ENCODE results near the gene CADM1.
A peak's percentile ranks its signal among the peaks of the same experiment; 100 is the strongest.

CADM1 gene

DNA sequence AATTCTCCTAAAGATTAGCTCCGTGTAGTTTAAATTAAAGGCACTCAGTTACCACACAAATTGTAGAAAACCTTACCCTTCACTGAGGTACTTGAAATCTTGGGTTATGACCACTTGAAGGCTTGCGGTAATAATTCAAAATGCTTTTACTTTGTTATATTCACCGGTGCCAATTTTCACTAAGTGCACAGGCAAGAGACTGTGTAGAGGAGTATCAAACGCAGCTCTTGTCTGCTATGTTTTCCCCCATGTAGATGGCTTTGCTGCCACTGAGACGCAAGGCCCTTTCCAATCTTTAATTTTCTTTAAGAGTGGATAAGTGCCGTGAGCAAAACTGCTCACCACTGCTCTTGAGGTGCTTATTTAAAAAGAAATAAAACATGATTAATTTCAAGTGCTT, 155.8 kb downstream of the CADM1 start:
- no peak for DNase-seq

GRCh38 chr11:115347106-115347505, 157.1 kb downstream of the CADM1 start:
- no peak for DNase-seq

DNA sequence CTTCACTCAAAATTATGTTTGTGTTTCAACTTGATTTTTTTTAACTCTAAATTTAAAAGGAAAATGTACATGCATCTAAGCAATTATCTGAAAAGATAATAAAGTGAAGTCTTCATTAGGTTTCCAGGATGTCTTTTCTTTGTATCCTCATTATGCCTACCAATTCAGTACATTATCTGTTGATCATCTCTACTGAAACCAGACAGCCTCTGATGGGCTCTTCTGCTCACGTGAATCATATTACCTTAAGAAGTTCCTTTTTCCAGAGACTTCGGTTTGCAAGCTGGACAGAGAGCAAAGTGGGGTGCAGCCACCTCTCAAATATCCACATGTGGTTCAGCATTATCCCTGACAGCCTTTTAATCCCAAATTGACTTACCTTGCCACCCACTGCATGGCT, 158.4 kb downstream of the CADM1 start:
- no peak for DNase-seq

GRCh38 chr11:115345361-115345760, 158.9 kb downstream of the CADM1 start:
- no peak for DNase-seq

- no peak for DNase-seq
Measured at GRCh38 chr11:115344846-115345245, 159.4 kb downstream of the CADM1 start.

GRCh38 chr11:115342142-115342541, 162.1 kb downstream of the CADM1 start:
- no peak for DNase-seq

DNA sequence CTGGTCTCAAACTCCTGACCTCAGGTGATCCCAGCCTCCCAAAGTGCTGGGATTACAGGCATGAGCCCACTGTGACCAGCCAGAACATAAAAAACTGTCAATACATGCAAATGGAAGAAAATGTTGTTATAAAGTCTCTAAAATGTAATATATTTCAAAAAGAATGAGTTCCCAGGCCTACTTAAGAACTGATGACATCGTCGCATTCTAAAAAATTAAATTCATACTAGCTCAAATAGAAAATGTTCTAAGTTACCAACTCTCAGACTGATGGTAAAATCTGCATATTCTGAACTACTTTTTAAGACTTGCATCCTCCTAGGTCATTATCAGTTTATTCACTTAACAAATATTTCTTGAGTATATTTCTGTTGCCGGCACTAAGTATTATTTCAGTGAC, 163.3 kb downstream of the CADM1 start:
- DNase-seq, result no peak

- no peak for DNase-seq
Measured at GRCh38 chr11:115338476-115338875, 165.7 kb downstream of the CADM1 start.

- peak in 1 of 2 experiments; percentile 28 for DNase-seq
Measured at GRCh38 chr11:115334932-115335788, 169.1 kb downstream of the CADM1 start.

GRCh38 chr11:115333949-115334348, 170.3 kb downstream of the CADM1 start:
- DNase-seq, result no peak

DNA sequence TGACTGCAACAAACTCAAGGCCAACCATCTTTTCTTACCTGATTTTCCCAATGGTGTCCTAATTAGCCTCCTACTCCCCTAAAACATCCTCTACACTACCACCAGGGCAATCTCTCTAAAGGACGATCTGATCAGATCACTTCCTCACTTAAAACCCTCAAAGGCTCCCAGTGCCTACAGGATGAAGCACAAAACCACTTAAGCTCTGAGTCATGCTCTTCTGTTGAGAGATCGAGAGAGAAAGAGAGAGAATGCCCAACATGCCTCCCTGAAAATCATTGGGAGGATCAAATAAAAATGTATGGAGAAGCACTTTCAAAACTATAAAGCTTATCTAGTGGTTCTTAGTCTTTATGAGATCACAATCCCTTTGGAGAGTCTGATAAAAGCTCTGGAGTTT, 171.1 kb downstream of the CADM1 start:
- no peak for DNase-seq

DNA sequence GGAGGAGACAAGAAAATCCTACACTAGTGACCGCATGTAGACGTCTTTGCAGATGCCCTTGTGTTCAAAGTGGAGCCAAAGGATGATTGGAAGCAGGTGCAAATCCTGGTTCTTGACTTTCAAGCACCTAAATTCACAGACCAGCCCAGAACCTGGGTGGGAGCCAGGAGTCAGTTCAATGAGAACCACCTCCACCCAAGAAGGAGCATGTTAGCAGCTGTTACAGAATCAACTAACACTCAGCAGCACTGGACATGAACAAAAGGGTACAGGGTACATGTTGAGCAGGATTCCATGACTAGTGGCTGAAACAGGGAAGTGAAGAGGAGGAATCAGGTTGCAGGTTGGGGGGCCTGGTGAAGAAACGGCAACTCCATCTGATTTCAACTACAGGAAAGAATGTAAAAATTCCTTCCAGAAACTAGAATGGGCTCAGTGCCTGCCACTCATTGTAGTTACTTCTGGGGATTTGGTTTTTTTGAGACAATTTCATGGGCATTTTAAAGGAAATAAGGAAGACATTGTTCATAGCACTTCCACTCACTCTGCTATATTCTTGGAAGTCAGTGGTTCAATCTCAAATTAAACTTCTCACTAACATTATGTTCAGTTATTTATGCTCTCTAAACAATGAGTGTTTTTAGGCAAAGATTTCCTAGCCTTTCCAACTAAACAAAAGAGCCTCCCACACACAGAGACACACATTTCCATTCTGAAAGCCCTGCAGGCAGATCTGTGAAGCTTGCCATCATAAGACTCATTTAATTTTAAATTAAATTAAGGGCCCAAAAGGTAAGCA, 173.3 kb downstream of the CADM1 start:
- DNase-seq, result no peak

DNA sequence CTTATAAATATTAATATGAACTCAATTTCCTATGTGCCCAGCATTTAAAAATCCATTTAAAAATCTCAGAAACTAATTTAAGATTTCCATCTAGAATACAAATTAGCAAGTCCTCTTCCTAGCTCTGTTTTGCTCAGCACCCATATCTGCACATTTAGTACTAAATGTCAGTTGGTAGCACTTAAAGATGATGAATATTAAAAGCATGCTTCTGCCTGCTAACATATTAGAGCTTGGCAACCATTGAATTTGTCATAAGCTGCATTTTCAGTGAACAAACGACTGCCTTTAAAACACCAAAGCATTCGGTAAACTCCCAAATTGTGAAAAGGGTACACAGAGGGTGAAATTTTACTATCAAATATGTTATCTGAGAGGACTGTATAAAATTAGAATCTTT, 177.7 kb downstream of the CADM1 start:
- DNase-seq, result no peak

DNA sequence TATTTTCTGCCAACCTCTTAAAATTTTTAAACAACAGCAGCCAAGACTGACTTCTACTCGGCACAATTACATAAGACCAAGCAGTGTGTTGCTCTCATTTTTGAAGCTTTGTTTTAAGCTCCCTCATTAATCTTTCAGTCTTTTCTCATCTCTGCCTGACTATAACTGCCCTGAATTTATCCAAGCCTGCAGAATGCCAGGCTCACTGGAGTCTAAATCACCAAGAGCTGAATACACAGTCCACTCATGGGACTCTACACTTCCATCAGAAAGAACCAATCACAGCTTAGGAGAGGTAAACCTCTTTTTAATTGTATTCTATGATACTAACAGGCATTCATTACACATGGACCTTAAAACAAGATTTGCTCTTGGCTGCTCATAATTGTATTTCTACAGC, 178.7 kb downstream of the CADM1 start:
- no peak for DNase-seq

GRCh38 chr11:115324581-115325432, 179.4 kb downstream of the CADM1 start:
- DNase-seq, result peak; percentile 42 to 45

DNA sequence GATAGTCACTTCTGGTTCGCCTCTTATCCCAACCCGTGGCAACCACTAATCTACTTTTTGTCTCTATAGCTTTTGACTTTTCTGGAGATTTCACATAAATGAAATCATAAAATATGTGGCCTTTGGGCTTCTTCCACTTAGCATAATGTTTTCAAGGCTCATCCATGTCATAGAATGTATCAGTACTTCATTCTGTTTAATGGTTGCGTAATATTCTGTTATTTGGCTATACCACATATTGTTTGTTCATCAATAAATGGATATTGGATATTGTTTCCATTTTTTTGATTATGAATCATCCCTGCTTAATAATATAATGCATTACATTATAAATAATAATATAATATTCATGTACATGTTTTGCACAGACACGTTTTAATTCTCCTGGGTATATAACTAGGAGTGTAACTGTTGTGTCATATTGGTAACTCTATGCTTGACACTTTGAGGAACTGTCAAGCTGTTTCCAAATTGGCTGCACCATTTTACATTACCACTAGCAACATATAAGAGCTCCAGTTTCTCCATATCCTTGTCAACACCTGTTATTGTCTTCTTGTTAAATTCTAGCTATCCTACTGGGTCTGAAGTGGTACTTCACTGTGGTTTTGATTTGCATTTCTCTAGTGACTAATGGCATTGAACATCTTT, 181.5 kb downstream of the CADM1 start:
- no peak for DNase-seq

GRCh38 chr11:115321605-115322289, 182.5 kb downstream of the CADM1 start:
- DNase-seq, result no peak

- DNase-seq, result no peak
Measured at GRCh38 chr11:115317277-115318185, 186.7 kb downstream of the CADM1 start.

DNA sequence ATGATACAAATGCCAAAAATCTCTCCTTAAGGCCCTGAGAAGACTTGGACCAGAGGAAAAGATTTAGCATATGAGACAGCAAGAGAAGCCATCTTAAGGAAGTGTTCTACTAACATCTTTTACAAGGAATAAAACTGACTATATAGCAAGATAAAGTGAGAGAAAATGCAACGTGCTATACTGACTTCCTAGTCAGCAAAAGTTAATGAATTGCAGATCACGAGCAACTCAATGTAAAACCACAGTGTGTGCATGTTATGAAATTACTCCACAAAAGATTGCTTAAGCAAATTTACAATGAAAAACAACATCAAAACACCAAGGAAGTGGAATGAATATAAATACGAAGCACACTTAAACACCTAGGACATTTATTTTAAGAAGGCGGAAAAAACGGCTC, 187.5 kb downstream of the CADM1 start:
- DNase-seq, result no peak

DNA sequence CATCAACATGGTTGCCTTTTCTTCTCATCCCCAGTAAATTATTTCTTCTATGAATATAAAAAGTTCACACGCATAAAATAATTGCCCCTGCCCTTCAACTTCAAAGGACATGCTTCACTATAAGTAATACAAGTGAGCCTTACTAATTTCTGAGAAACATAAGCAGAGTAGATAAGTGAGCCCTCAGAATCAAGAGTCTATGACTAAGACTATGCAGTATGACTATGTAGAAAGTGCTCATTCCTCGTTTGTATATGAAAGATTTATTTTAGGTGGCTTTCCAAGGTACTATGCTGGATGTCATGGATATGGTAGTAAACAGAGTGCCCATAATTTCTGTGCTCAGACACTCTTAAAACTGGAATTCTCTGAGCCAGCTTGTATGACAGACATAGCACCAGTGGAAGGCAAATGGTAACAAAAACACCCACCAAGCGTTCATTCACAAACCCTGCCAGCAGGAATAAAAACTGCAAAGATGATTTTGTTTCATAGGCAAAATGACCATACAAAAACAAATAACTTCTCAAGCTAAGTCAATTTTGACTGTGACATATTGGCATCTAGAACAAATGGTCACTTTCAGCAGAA, 189.8 kb downstream of the CADM1 start:
- no peak for DNase-seq
